Fibroblast of pulmonary artery (primary cell): ENCODE data around the gene PIK3CG.

Experiments
- DNase-seq: peaks from one replicate; pipeline ENCODE4 v3.0.0-alpha.2; 2010; ENCODE audit warnings: low read depth
- H3K4me3 ChIP-seq: replicated peaks from 2 replicates; pipeline ENCODE4 v1.5.1; 2011; ENCODE audit warnings: low read depth, mild to moderate bottlenecking, control low read depth, low read length, moderate library complexity
- TF ChIP-seq, protein P1 (sequence below): IDR thresholded peaks from 2 replicates; pipeline ENCODE4 v1.5.1; 2011; ENCODE audit warnings: mild to moderate bottlenecking, control low read depth, low read length, inconsistent platforms; ENCODE audit errors: missing control alignments

PIK3CG gene

DNA sequence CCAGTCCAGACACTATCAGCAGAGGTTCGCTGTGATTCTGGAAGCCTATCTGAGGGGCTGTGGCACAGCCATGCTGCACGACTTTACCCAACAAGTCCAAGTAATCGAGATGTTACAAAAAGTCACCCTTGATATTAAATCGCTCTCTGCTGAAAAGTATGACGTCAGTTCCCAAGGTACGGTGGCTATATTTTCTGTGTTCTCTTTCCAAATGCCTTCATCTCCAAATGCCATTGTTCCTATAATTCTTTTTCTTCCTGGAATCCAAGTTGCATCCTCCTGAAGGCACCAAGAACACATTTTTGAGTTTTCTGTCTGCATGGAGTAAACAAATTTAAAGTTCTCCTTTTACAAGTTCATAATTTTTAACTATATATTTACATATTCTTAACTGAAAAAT is 7.7 kb downstream of the PIK3CG start:
- no peak overlapping the region for H3K4me3 ChIP-seq
- DNase-seq: no peak
- TF ChIP-seq, protein P1, sequence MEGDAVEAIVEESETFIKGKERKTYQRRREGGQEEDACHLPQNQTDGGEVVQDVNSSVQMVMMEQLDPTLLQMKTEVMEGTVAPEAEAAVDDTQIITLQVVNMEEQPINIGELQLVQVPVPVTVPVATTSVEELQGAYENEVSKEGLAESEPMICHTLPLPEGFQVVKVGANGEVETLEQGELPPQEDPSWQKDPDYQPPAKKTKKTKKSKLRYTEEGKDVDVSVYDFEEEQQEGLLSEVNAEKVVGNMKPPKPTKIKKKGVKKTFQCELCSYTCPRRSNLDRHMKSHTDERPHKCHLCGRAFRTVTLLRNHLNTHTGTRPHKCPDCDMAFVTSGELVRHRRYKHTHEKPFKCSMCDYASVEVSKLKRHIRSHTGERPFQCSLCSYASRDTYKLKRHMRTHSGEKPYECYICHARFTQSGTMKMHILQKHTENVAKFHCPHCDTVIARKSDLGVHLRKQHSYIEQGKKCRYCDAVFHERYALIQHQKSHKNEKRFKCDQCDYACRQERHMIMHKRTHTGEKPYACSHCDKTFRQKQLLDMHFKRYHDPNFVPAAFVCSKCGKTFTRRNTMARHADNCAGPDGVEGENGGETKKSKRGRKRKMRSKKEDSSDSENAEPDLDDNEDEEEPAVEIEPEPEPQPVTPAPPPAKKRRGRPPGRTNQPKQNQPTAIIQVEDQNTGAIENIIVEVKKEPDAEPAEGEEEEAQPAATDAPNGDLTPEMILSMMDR: no peak

DNA sequence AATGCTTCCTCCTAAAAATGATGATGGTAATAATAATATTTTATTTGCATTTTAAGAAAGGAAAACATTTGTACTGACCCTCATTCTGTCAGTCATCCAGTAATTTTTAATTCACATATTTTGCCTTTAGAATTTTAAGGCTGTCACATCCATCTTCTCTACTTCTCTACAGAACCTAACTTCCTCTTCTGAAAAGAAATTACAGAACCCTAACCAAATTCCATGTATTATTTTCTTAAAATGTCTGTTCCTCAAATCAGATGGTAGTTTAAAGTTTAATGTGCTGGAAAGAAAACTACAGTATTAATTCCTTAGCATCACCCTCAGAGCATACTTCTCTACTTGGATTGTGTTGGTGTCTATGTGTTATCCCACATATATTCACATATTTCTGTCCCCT is 9.0 kb downstream of the PIK3CG start:
- H3K4me3 ChIP-seq: no peak overlapping the region
- DNase-seq: no peak
- TF ChIP-seq, protein P1: no peak

DNA sequence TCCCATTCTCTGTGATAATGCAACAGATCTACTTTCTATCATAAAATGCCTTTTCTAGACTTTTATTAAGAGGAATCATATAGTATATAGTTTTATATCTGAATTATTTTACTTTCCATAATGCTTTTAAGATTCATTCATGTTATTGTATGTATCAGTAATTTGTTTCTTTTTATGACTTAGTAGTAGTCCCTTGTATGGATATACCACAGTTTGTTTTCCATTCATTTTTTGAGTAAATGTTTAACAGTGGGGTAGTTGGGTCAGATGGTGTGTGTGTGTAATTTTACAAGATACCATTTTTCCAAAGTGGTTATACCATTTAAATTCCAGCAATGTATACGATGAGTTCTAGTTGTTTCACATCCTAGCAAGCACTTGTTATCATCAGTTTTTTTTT is 10.4 kb downstream of the PIK3CG start:
- no peak overlapping the region for H3K4me3 ChIP-seq
- TF ChIP-seq, protein P1: no peak
- DNase-seq: no peak

DNA sequence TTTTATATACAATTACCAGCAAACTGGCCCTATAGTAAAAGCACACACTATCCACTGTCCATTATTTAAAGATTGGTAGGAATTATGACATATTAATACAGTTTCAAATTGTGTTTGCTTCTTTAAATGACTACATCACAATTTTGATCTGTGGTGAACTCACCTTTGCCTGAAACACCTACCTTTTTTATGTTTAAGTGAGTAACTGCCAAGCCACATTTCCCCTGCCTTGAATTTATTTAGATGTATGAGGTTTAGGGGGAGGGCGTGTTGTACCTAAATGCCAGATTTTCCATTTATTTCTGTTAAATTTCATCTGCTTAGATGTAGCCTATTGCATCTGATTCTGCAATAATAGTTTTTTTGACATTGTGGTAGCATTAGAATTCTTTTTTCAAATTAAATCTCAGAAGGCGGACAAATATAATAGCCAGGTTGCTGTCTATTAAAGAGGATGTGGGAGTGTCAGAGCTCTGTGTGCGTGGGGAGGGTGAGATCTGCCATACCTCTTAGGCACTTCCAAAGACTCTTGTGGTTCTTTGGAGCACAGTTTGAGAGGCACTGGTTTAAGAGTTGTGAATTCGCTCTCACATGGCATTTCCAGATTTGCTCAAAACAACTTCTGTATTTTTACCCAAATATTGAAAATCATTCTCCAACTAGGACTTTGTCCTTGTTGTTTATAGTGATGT is 13.8 kb downstream of the PIK3CG start:
- no peak overlapping the region for H3K4me3 ChIP-seq
- DNase-seq: no peak
- TF ChIP-seq, protein P1: no peak

DNA sequence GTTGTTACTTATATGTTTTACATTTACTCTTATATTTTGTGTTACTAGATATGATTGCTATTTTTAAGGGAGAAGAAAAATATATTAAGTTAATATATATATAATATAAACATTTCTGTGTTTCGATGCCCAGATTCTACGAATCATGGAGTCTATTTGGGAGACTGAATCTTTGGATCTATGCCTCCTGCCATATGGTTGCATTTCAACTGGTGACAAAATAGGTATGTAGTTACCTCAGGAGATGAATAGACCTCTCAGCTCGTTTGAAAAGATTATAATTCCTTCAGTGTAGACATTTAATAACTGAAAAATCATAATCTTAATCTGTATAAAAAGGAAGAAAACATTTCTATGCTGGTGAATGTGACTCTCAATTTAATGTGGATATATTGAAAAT is 16.9 kb downstream of the PIK3CG start:
- H3K4me3 ChIP-seq: no peak overlapping the region
- TF ChIP-seq, protein P1: no peak
- no peak for DNase-seq

DNA sequence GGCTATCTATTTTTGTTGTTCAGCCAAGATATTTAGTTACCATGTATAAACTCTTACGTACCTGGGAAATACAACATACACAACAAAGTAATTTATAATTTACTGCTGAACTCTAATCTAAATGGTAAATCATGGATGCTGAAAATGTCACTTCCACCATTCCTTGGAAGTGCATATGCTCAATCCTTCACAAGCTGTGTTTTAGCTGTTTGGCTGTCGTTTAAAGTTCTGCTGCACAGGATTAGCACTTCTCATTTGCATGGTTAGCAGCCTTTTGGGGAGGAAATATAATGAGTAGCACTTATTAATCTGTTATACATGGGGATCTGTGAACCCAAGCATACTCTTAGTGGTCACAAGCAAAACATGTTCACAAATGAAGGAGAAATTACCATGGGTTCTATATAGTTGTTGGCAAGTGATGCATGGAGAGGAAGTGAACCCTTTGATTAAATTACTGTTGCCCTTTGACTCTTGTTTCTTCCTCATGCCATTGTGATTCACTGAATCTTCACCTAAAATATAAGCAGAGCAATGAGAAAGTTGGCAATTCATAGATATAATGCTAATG is 18.5 kb downstream of the PIK3CG start:
- TF ChIP-seq, protein P1: no peak
- DNase-seq: no peak
- no peak overlapping the region for H3K4me3 ChIP-seq

DNA sequence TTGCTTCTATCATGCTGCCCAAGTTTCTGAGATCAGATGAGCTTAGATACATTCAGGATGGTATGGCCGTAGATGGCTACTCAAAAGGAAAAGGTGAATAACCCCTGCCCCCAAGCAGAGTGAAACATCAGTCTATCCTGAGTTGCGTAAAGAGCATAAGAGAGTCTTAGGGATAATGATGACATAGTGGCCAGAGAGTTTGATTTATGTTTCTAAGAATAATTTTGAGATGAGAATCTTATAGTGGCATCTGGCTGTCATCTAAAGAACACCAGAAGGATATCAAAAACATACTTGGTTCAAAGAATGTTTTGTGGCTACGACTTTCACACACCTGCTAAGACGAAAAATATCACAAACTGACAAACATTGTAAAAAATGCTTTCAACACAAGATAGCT is 20.6 kb downstream of the PIK3CG start:
- H3K4me3 ChIP-seq: no peak overlapping the region
- no peak for DNase-seq
- TF ChIP-seq, protein P1: no peak
